ENCODE results near the gene DYNC1H1.

DNA sequence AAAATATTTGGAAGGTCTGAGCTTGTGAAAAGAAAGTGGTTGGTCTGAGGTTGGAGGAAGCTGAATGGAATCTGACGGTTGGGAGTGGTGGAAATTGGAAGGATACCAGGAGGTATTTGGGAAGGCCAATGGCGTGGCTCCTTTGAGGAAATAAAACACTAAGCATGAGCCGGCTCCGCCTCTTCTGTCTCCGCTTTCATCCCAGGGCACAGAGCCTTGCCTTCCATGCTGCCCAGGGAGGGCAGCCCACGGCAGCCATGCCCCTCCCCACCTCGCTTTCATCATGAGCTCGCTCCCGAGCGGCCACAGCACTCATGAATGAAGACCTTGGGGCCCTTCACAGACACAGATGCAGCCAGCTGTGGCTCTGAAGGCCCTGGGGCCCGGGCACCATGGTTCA is 86.3 kb downstream of the DYNC1H1 start:
- TF ChIP-seq, protein P1, sequence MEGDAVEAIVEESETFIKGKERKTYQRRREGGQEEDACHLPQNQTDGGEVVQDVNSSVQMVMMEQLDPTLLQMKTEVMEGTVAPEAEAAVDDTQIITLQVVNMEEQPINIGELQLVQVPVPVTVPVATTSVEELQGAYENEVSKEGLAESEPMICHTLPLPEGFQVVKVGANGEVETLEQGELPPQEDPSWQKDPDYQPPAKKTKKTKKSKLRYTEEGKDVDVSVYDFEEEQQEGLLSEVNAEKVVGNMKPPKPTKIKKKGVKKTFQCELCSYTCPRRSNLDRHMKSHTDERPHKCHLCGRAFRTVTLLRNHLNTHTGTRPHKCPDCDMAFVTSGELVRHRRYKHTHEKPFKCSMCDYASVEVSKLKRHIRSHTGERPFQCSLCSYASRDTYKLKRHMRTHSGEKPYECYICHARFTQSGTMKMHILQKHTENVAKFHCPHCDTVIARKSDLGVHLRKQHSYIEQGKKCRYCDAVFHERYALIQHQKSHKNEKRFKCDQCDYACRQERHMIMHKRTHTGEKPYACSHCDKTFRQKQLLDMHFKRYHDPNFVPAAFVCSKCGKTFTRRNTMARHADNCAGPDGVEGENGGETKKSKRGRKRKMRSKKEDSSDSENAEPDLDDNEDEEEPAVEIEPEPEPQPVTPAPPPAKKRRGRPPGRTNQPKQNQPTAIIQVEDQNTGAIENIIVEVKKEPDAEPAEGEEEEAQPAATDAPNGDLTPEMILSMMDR (tag by site-specific recombination; IDR thresholded peaks at IDR 0.05) = no peak
- no peak for TF ChIP-seq ZNF223 (tag by site-specific recombination; IDR thresholded peaks at IDR 0.05)
- TF ChIP-seq ZNF221 (tag by site-specific recombination; IDR thresholded peaks at IDR 0.05; ENCODE audit: borderline replicate concordance) = no peak
- no peak for TF ChIP-seq WT1 (tag by site-specific recombination; IDR thresholded peaks at IDR 0.05)
- TF ChIP-seq ZNF423 (tag by site-specific recombination; IDR thresholded peaks at IDR 0.05) = no peak
- TF ChIP-seq ZNF133 (tag by site-specific recombination; IDR thresholded peaks at IDR 0.05) = no peak
- TF ChIP-seq ZFP3 (tag by site-specific recombination; IDR thresholded peaks at IDR 0.05; ENCODE audit: low read depth) = no peak
- no peak for TF ChIP-seq ZNF416 (tag by site-specific recombination; IDR thresholded peaks at IDR 0.05)
- TF ChIP-seq BCL11A (tag by site-specific recombination; IDR thresholded peaks at IDR 0.05; ENCODE audit: low read depth) = no peak
- no peak for TF ChIP-seq ZNF654 (tag by site-specific recombination; IDR thresholded peaks at IDR 0.05; ENCODE audit: low read depth)
